Mammary epithelial cell (primary cell): ENCODE results near the gene TOPBP1.

Experiments
- CTCF ChIP-seq, 2 donors: IDR thresholded peaks in 1 of 2; conservative IDR thresholded peaks in 1 of 2; 2 replicates each; pipeline ENCODE4 v1.5.1; 2011 to 2012; ENCODE audit warnings: inconsistent platforms in 2 of 2, low read length in 2 of 2, mild to moderate bottlenecking in 2 of 2, control low read depth in 1 of 2, low read depth in 1 of 2; ENCODE audit not compliant: insufficient read depth in 1 of 2; ENCODE audit errors: extremely low read depth in 1 of 2
- EZH2 ChIP-seq: IDR thresholded peaks from 2 replicates; pipeline ENCODE4 v1.6.1; 2012; ENCODE audit warnings: low read length, inconsistent platforms, borderline replicate concordance

DNA sequence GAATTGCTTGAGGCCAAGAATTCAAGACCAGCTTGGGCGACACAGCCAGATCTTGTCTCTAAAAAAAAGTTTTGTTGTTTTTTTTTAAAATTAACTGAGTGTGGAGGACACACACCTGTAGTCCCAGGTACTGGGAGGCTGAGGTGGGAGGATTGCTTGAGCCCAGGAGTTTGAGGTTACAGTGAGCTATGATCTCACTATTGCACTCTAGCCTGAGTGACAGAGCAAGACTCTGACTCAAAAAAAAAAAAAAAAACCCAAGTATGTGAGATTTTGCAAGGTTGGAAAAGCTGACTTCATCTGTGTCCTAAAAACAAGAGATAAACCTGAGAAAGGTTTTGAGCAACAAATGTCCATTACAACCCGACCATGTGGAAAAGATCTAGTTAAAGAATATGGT is 5.4 kb upstream of the TOPBP1 start:
- TF ChIP-seq CTCF (conservative IDR thresholded peaks at IDR 0.05 in 1 of 2, IDR thresholded peaks at IDR 0.05 in 1 of 2; ENCODE audit: extremely low read depth in 1 of 2, insufficient read depth in 1 of 2, low read depth in 1 of 2, low read length in 2 of 2) (no peak), EZH2 (no peak)
